Measurements from ENCODE around the gene ASPHD2.
"Not testable (repeated sequence)": the region's sequence is repeated elsewhere in the genome, so short reads cannot be mapped to it uniquely, and the experiment has no call there.

The ASPHD2 gene

GRCh38 chr22:26436903-26437515 lies 7.9 kb downstream of the ASPHD2 start:
- no peak overlapping the region for H3K4me3 ChIP-seq (ENCODE audit: low read depth, low read length)
- H3K9ac ChIP-seq (ENCODE audit: low read depth, low read length): no peak overlapping the region
- H3K27ac ChIP-seq (ENCODE audit: low read depth, low read length): no peak overlapping the region
- peaks cover 17% of the 10 kb centered on the region for H3K36me3 ChIP-seq (ENCODE audit: control insufficient read depth, insufficient read depth, low read length)
- no peaks in the 10 kb centered on the region for H3K4me1 ChIP-seq (ENCODE audit: control insufficient read depth, insufficient read depth, low read length)
- no peaks in the 10 kb centered on the region for H3K27me3 ChIP-seq (ENCODE audit: control insufficient read depth, insufficient read depth, low read length)
- H3K9me3 ChIP-seq (ENCODE audit: control insufficient read depth, insufficient read depth, low read length): no peaks in the 10 kb centered on the region

- H3K27ac ChIP-seq (ENCODE audit: low read depth, low read length): no peak overlapping the region
- H3K4me1 ChIP-seq (ENCODE audit: control insufficient read depth, insufficient read depth, low read length): no peaks in the 10 kb centered on the region
- H3K27me3 ChIP-seq (ENCODE audit: control insufficient read depth, insufficient read depth, low read length): no peaks in the 10 kb centered on the region
- peaks cover 20% of the 10 kb centered on the region for H3K36me3 ChIP-seq (ENCODE audit: control insufficient read depth, insufficient read depth, low read length)
- no peak overlapping the region for H3K4me3 ChIP-seq (ENCODE audit: low read depth, low read length)
- no peaks in the 10 kb centered on the region for H3K9me3 ChIP-seq (ENCODE audit: control insufficient read depth, insufficient read depth, low read length)
- no peak overlapping the region for H3K9ac ChIP-seq (ENCODE audit: low read depth, low read length)
Observed at GRCh38 chr22:26437694-26438392, 8.8 kb downstream of the ASPHD2 start.

- not testable (repeated sequence) for H3K4me3 ChIP-seq (ENCODE audit: low read depth, low read length); H3K4me1 ChIP-seq (ENCODE audit: control insufficient read depth, insufficient read depth, low read length); H3K27me3 ChIP-seq (ENCODE audit: control insufficient read depth, insufficient read depth, low read length); H3K9me3 ChIP-seq (ENCODE audit: control insufficient read depth, insufficient read depth, low read length); H3K27ac ChIP-seq (ENCODE audit: low read depth, low read length); H3K9ac ChIP-seq (ENCODE audit: low read depth, low read length)
- peaks cover 19% of the 10 kb centered on the region for H3K36me3 ChIP-seq (ENCODE audit: control insufficient read depth, insufficient read depth, low read length)
Observed at GRCh38 chr22:26438776-26439175, 9.7 kb downstream of the ASPHD2 start.

GRCh38 chr22:26439559-26439958 lies 10.5 kb downstream of the ASPHD2 start:
- Histone ChIP-seq H3K4me3 (ENCODE audit: low read depth, low read length) (no peak overlapping the region), H3K36me3 (ENCODE audit: control insufficient read depth, insufficient read depth, low read length) (peaks cover 11% of the 10 kb centered on the region; the same call in 1 of the 2 replicates), H3K27ac (ENCODE audit: low read depth, low read length) (no peak overlapping the region), H3K4me1 (ENCODE audit: control insufficient read depth, insufficient read depth, low read length) (no peaks in the 10 kb centered on the region), H3K27me3 (ENCODE audit: control insufficient read depth, insufficient read depth, low read length) (no peaks in the 10 kb centered on the region), H3K9ac (ENCODE audit: low read depth, low read length) (no peak overlapping the region), H3K9me3 (ENCODE audit: control insufficient read depth, insufficient read depth, low read length) (no peaks in the 10 kb centered on the region)

GRCh38 chr22:26442086-26442756 lies 13.2 kb downstream of the ASPHD2 start:
- H3K27ac ChIP-seq (ENCODE audit: low read depth, low read length): no peak overlapping the region
- H3K9ac ChIP-seq (ENCODE audit: low read depth, low read length): no peak overlapping the region
- peaks cover 3% of the 10 kb centered on the region; the same call in 1 of the 2 replicates for H3K36me3 ChIP-seq (ENCODE audit: control insufficient read depth, insufficient read depth, low read length)
- H3K27me3 ChIP-seq (ENCODE audit: control insufficient read depth, insufficient read depth, low read length): no peaks in the 10 kb centered on the region
- no peak overlapping the region for H3K4me3 ChIP-seq (ENCODE audit: low read depth, low read length)
- H3K4me1 ChIP-seq (ENCODE audit: control insufficient read depth, insufficient read depth, low read length): no peaks in the 10 kb centered on the region
- H3K9me3 ChIP-seq (ENCODE audit: control insufficient read depth, insufficient read depth, low read length): no peaks in the 10 kb centered on the region

GRCh38 chr22:26443901-26444690 lies 15.0 kb downstream of the ASPHD2 start:
- Histone ChIP-seq H3K4me1 (ENCODE audit: control insufficient read depth, insufficient read depth, low read length) (no peaks in the 10 kb centered on the region), H3K9ac (ENCODE audit: low read depth, low read length) (no peak overlapping the region)

GRCh38 chr22:26444777-26445176 lies 15.7 kb downstream of the ASPHD2 start:
- Histone ChIP-seq H3K4me3 (ENCODE audit: low read depth, low read length) (no peak overlapping the region), H3K9me3 (ENCODE audit: control insufficient read depth, insufficient read depth, low read length) (no peaks in the 10 kb centered on the region), H3K9ac (ENCODE audit: low read depth, low read length) (no peak overlapping the region), H3K36me3 (ENCODE audit: control insufficient read depth, insufficient read depth, low read length) (peaks cover 6% of the 10 kb centered on the region; the same call in 1 of the 2 replicates), H3K27me3 (ENCODE audit: control insufficient read depth, insufficient read depth, low read length) (no peaks in the 10 kb centered on the region), H3K27ac (ENCODE audit: low read depth, low read length) (no peak overlapping the region), H3K4me1 (ENCODE audit: control insufficient read depth, insufficient read depth, low read length) (no peaks in the 10 kb centered on the region)

More at GRCh38 chr22:26443901-26444690, 15.0 kb downstream of the ASPHD2 start:
- Histone ChIP-seq H3K27ac (ENCODE audit: low read depth, low read length) (no peak overlapping the region), H3K4me3 (ENCODE audit: low read depth, low read length) (no peak overlapping the region), H3K9me3 (ENCODE audit: control insufficient read depth, insufficient read depth, low read length) (no peaks in the 10 kb centered on the region), H3K27me3 (ENCODE audit: control insufficient read depth, insufficient read depth, low read length) (no peaks in the 10 kb centered on the region), H3K36me3 (ENCODE audit: control insufficient read depth, insufficient read depth, low read length) (peaks cover 3% of the 10 kb centered on the region; the same call in 1 of the 2 replicates)

GRCh38 chr22:26445577-26446275 lies 16.7 kb downstream of the ASPHD2 start:
- no peaks in the 10 kb centered on the region for H3K9me3 ChIP-seq (ENCODE audit: control insufficient read depth, insufficient read depth, low read length)
- no peak overlapping the region for H3K27ac ChIP-seq (ENCODE audit: low read depth, low read length)

GRCh38 chr22:26446808-26447515 lies 17.9 kb downstream of the ASPHD2 start:
- H3K27me3 ChIP-seq (ENCODE audit: control insufficient read depth, insufficient read depth, low read length): no peaks in the 10 kb centered on the region
- H3K9ac ChIP-seq (ENCODE audit: low read depth, low read length): no peak overlapping the region
- no peak overlapping the region for H3K27ac ChIP-seq (ENCODE audit: low read depth, low read length)
- H3K36me3 ChIP-seq (ENCODE audit: control insufficient read depth, insufficient read depth, low read length): peaks cover 22% of the 10 kb centered on the region
- no peaks in the 10 kb centered on the region for H3K4me1 ChIP-seq (ENCODE audit: control insufficient read depth, insufficient read depth, low read length)
- no peaks in the 10 kb centered on the region for H3K9me3 ChIP-seq (ENCODE audit: control insufficient read depth, insufficient read depth, low read length)
- no peak overlapping the region for H3K4me3 ChIP-seq (ENCODE audit: low read depth, low read length)

More at GRCh38 chr22:26445577-26446275, 16.7 kb downstream of the ASPHD2 start:
- no peak overlapping the region for H3K4me3 ChIP-seq (ENCODE audit: low read depth, low read length)
- no peak overlapping the region for H3K9ac ChIP-seq (ENCODE audit: low read depth, low read length)
- H3K4me1 ChIP-seq (ENCODE audit: control insufficient read depth, insufficient read depth, low read length): no peaks in the 10 kb centered on the region
- H3K27me3 ChIP-seq (ENCODE audit: control insufficient read depth, insufficient read depth, low read length): no peaks in the 10 kb centered on the region
- peaks cover 14% of the 10 kb centered on the region for H3K36me3 ChIP-seq (ENCODE audit: control insufficient read depth, insufficient read depth, low read length)

Measured in HUES48 (cell line).